GM04504 (cell line): Measurements from ENCODE around the gene STRIT1.
"Not testable (repeated sequence)": the region's sequence is repeated elsewhere in the genome, so short reads cannot be mapped to it uniquely, and the experiment has no call there.

Experiments
- DNase-seq: peaks from one replicate; pipeline ENCODE4 v3.0.0-alpha.2; 2012; ENCODE audit warnings: low read depth

The STRIT1 gene

GRCh38 chr3:155270485-155271342, 22.8 kb downstream of the STRIT1 start:
- DNase-seq, result no peak

- DNase-seq, result no peak
Observed at GRCh38 chr3:155270063-155270462, 23.4 kb downstream of the STRIT1 start.

- DNase-seq, result not testable (repeated sequence)
Observed at GRCh38 chr3:155262855-155263254, 30.6 kb downstream of the STRIT1 start.

- no peak for DNase-seq
Observed at GRCh38 chr3:155262295-155262694, 31.2 kb downstream of the STRIT1 start.

GRCh38 chr3:155254445-155254844, 39.0 kb downstream of the STRIT1 start:
- DNase-seq, result no peak

GRCh38 chr3:155252535-155252934, 40.9 kb downstream of the STRIT1 start:
- DNase-seq, result no peak

- DNase-seq, result no peak
Observed at GRCh38 chr3:155252021-155252420, 41.5 kb downstream of the STRIT1 start.

- no peak for DNase-seq
Observed at GRCh38 chr3:155248531-155249187, 44.8 kb downstream of the STRIT1 start.

- DNase-seq, result no peak
Observed at GRCh38 chr3:155244699-155245098, 48.8 kb downstream of the STRIT1 start.

- no peak for DNase-seq
Observed at GRCh38 chr3:155244216-155244615, 49.3 kb downstream of the STRIT1 start.

- DNase-seq, result no peak
Observed at GRCh38 chr3:155243512-155243921, 50.0 kb downstream of the STRIT1 start.

- DNase-seq, result no peak
Observed at GRCh38 chr3:155242342-155242741, 51.1 kb downstream of the STRIT1 start.

- DNase-seq, result peak; percentile 75
Observed at GRCh38 chr3:155241579-155241978, 51.9 kb downstream of the STRIT1 start.
